ENCODE results near the gene SERPINH1.

GRCh38 chr11:75583718-75584658 lies 21.9 kb downstream of the SERPINH1 start:
- TF ChIP-seq, protein P1, sequence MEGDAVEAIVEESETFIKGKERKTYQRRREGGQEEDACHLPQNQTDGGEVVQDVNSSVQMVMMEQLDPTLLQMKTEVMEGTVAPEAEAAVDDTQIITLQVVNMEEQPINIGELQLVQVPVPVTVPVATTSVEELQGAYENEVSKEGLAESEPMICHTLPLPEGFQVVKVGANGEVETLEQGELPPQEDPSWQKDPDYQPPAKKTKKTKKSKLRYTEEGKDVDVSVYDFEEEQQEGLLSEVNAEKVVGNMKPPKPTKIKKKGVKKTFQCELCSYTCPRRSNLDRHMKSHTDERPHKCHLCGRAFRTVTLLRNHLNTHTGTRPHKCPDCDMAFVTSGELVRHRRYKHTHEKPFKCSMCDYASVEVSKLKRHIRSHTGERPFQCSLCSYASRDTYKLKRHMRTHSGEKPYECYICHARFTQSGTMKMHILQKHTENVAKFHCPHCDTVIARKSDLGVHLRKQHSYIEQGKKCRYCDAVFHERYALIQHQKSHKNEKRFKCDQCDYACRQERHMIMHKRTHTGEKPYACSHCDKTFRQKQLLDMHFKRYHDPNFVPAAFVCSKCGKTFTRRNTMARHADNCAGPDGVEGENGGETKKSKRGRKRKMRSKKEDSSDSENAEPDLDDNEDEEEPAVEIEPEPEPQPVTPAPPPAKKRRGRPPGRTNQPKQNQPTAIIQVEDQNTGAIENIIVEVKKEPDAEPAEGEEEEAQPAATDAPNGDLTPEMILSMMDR (IDR thresholded peaks at IDR 0.05), result no peak
- no peak for TF ChIP-seq EZH2 (IDR thresholded peaks at IDR 0.05; ENCODE audit: borderline replicate concordance, insufficient read depth, low read depth, low read length, poor library complexity, severe bottlenecking)
